GM21390 (cell line): Measurements from ENCODE around the gene FOXE1.

ENCODE experiments used
- ATAC-seq: cut with Tn5 transposase; IDR thresholded peaks from one replicate; pipeline ENCODE4 v1.9.1; 2021; ENCODE audit not compliant: unreplicated experiment

Gene FOXE1

GRCh38 chr9:97853056-97853843 is at the start of gene FOXE1:
Gene FOXE1 (plus strand): TSS chr9:97853226. CDS start chr9:97853915, 689 bp downstream.
- no peak for ATAC-seq

GRCh38 chr9:97804059-97804365 is 49.0 kb upstream of the FOXE1 start:
- ATAC-seq: no peak

- no peak for ATAC-seq
Observed at GRCh38 chr9:97806721-97807120, 46.3 kb upstream of the FOXE1 start.

- ATAC-seq: no peak
Observed at GRCh38 chr9:97807681-97808080, 45.3 kb upstream of the FOXE1 start.

- no peak for ATAC-seq
Observed at GRCh38 chr9:97808415-97808814, 44.6 kb upstream of the FOXE1 start.

- ATAC-seq: no peak
Observed at GRCh38 chr9:97808972-97809371, 44.1 kb upstream of the FOXE1 start.

GRCh38 chr9:97809666-97810344 is 43.2 kb upstream of the FOXE1 start:
- no peak for ATAC-seq

GRCh38 chr9:97811533-97812246 is 41.3 kb upstream of the FOXE1 start:
- no peak for ATAC-seq

- ATAC-seq: no peak
Observed at GRCh38 chr9:97812247-97812543, 40.8 kb upstream of the FOXE1 start.

GRCh38 chr9:97813072-97813471 is 40.0 kb upstream of the FOXE1 start:
- no peak for ATAC-seq

GRCh38 chr9:97819735-97820134 is 33.3 kb upstream of the FOXE1 start:
- ATAC-seq: no peak

GRCh38 chr9:97820373-97820772 is 32.7 kb upstream of the FOXE1 start:
- no peak for ATAC-seq

GRCh38 chr9:97830884-97831829 is 21.9 kb upstream of the FOXE1 start:
- ATAC-seq: no peak

GRCh38 chr9:97831843-97832636 is 21.0 kb upstream of the FOXE1 start:
- ATAC-seq: no peak

GRCh38 chr9:97840521-97840920 is 12.5 kb upstream of the FOXE1 start:
- no peak for ATAC-seq

GRCh38 chr9:97842960-97843359 is 10.1 kb upstream of the FOXE1 start:
- ATAC-seq: no peak

GRCh38 chr9:97845130-97845529 is 7.9 kb upstream of the FOXE1 start:
- ATAC-seq: no peak

GRCh38 chr9:97845763-97846162 is 7.3 kb upstream of the FOXE1 start:
- no peak for ATAC-seq

GRCh38 chr9:97846347-97846746 is 6.7 kb upstream of the FOXE1 start:
- no peak for ATAC-seq

GRCh38 chr9:97847474-97848214 is 5.4 kb upstream of the FOXE1 start:
- ATAC-seq: no peak
